HepG2 (cell line): ENCODE results near the gene POGLUT2. TPM values are rescaled to one million over a fixed set of nuclear protein-coding genes. Genes with fewer than 3 reads are reported as not detected.

Source experiments
- AHDC1 ChIP-seq: sonication (generic); formaldehyde crosslinking; IDR thresholded peaks from 2 replicates; pipeline ENCODE4 v1.5.1; 2020; ENCODE audit warnings: mild to moderate bottlenecking, missing genetic modification reagents, borderline replicate concordance
- ESRRA ChIP-seq: sonication (generic); formaldehyde crosslinking; IDR thresholded peaks from 2 replicates; pipeline ENCODE4 v1.5.1; 2020; ENCODE audit warnings: mild to moderate bottlenecking, low read depth, missing genetic modification reagents
- GFI1 ChIP-seq: sonication (generic); formaldehyde crosslinking; IDR thresholded peaks from 2 replicates; pipeline ENCODE4 v1.5.0; 2020; ENCODE audit warnings: missing genetic modification reagents, mild to moderate bottlenecking, borderline replicate concordance
- HOXA9 ChIP-seq: sonication (generic); formaldehyde crosslinking; IDR thresholded peaks from 2 replicates; pipeline ENCODE4 v1.8.1; 2022; ENCODE audit warnings: missing genetic modification reagents, mild to moderate bottlenecking, moderate library complexity, borderline replicate concordance
- IRF1 ChIP-seq: sonication (generic); formaldehyde crosslinking; IDR thresholded peaks from 2 replicates; pipeline ENCODE4 v1.4.0; 2020; ENCODE audit warnings: low read depth, mild to moderate bottlenecking, missing genetic modification reagents
- MXI1 ChIP-seq: IDR thresholded peaks from 3 replicates; pipeline ENCODE4 v1.6.1; 2012; ENCODE audit warnings: low read depth, low read length, inconsistent platforms, borderline replicate concordance
- NBN ChIP-seq: fragments of 450-650 bp; conservative IDR thresholded peaks from 2 replicates; pipeline ENCODE4 v1.6.1; 2017
- NFE2 ChIP-seq: sonication (generic); formaldehyde crosslinking; IDR thresholded peaks from 2 replicates; pipeline ENCODE4 v1.4.0; 2020; ENCODE audit warnings: missing genetic modification reagents
- POLR2AphosphoS5 ChIP-seq: IDR thresholded peaks from 2 replicates; pipeline ENCODE4 v1.6.1; 2012; ENCODE audit warnings: low read depth, low read length
- RFXANK ChIP-seq: IDR thresholded peaks from 2 replicates; pipeline ENCODE4 v1.6.1; 2016
- UBTF ChIP-seq: sonication (generic); formaldehyde crosslinking; IDR thresholded peaks from 2 replicates; pipeline ENCODE4 v1.4.0; 2020; ENCODE audit warnings: mild to moderate bottlenecking, missing genetic modification reagents
- ZBTB34 ChIP-seq: sonication (generic); formaldehyde crosslinking; IDR thresholded peaks from 2 replicates; pipeline ENCODE4 v1.8.0; 2022; ENCODE audit warnings: mild to moderate bottlenecking, missing genetic modification reagents
- ZBTB49 ChIP-seq: sonication (generic); formaldehyde crosslinking; IDR thresholded peaks from 2 replicates; pipeline ENCODE4 v1.4.0; 2020; ENCODE audit warnings: missing genetic modification reagents, borderline replicate concordance
- ZNF629 ChIP-seq: sonication (generic); formaldehyde crosslinking; conservative IDR thresholded peaks from 2 replicates; pipeline ENCODE4 v1.5.0; 2020; ENCODE audit warnings: missing genetic modification reagents
- polyA plus RNA-seq, 8 experiments: library from polyadenylated mRNA; depleted of rRNA in 3 of 8; stranded (reverse) in 7 of 8; unstranded in 1 of 8; fragments of >200 nt; fragmentation: Illumina TruSeq in 4 of 8; extraction: Trizol in 4 of 8; gene quantifications; 2 replicates each; pipeline versions ENCODE4 v1.2.1 to v1.2.3, GENCODE V29; 2011 to 2016; ENCODE audit warnings: low read depth in 4 of 8, missing spikeins in 1 of 8, mixed read lengths in 1 of 8; ENCODE audit not compliant: insufficient read depth in 1 of 8
- total RNA-seq, 5 experiments: library from RNA; depleted of rRNA; stranded (reverse); fragments of >200 nt; fragmentation: Illumina TruSeq; extraction: Trizol; gene quantifications; 2 replicates each; pipeline ENCODE4 v1.2.3, GENCODE V29; 2016; ENCODE audit warnings: low read depth in 1 of 5

POGLUT2 gene
- total and polyA plus RNA-seq, 2 of the 13 experiments (the other 11 are each of a cell fraction or from before 2014, with no cell fraction given), result 18.0 to 26.1 TPM

GRCh38 chr13:102845630-102846260, 47.0 kb upstream of the POGLUT2 start, which contains the start of gene ERCC5 (continued):
- TF ChIP-seq NFE2 (CRISPR knock-in tag) (no peak), ESRRA (CRISPR knock-in tag) (no peak), AHDC1 (CRISPR knock-in tag) (no peak), UBTF (CRISPR knock-in tag) (peak; percentile 96), MXI1 (peak; percentile 88; the same call in 1 of the 3 replicates), HOXA9 (CRISPR knock-in tag) (peak; percentile 25; the same call in 1 of the 2 replicates), IRF1 (no peak), POLR2AphosphoS5 (peak; percentile 92), NBN (no peak), GFI1 (CRISPR knock-in tag) (no peak), ZNF629 (CRISPR knock-in tag) (no peak), RFXANK (peak; percentile 78), ZBTB49 (CRISPR knock-in tag) (0 out of 2 replicates have a peak, but pooled peaks have one; percentile 20), ZBTB34 (CRISPR knock-in tag) (no peak; the same call in 1 of the 2 replicates)
